K562 (cell line): ENCODE measurements around the gene CNOT2. TPM values are rescaled to one million over a fixed set of nuclear protein-coding genes. Genes with fewer than 3 reads are reported as not detected.
A peak's percentile ranks its signal among the peaks of the same experiment; 100 is the strongest.

Experiments
- CBX2 ChIP-seq: fragments of 200-600 bp; sonication (generic); IDR thresholded peaks from one replicate; pipeline ENCODE4 v1.6.1; 2012; ENCODE audit warnings: mild to moderate bottlenecking, low read length, inconsistent platforms; ENCODE audit not compliant: insufficient read depth, poor library complexity, severe bottlenecking
- CHD1 ChIP-seq: fragments of 200-600 bp; sonication (generic); IDR thresholded peaks from one replicate; pipeline ENCODE4 v1.6.1; 2012; ENCODE audit warnings: mild to moderate bottlenecking, moderate library complexity, low read length, inconsistent platforms
- EWSR1 ChIP-seq: fragments of 450-650 bp; IDR thresholded peaks from 2 replicates; pipeline ENCODE4 v1.6.1; 2018; ENCODE audit warnings: borderline replicate concordance, mild to moderate bottlenecking, low read depth, moderate library complexity; ENCODE audit not compliant: partially characterized antibody
- HBP1 ChIP-seq: fragments of 450-650 bp; formaldehyde crosslinking; IDR thresholded peaks from 2 replicates; pipeline ENCODE4 v1.4.0; 2022; ENCODE audit warnings: missing genetic modification characterization
- MIER1 ChIP-seq: fragments of 450-650 bp; IDR thresholded peaks from 2 replicates; pipeline ENCODE4 v1.6.1; 2016; ENCODE audit warnings: antibody characterized with exemption, mild to moderate bottlenecking, low read depth
- MLLT1 ChIP-seq, 2 experiments: fragments of 450-650 bp; IDR thresholded peaks; 2 replicates each; pipeline ENCODE4 v1.6.1; 2016
- PML ChIP-seq: IDR thresholded peaks from 2 replicates; pipeline ENCODE4 v1.6.1; 2012; ENCODE audit warnings: low read length, inconsistent platforms
- POLR2AphosphoS5 ChIP-seq: IDR thresholded peaks from 2 replicates; pipeline ENCODE4 v1.6.1; 2011; ENCODE audit warnings: mild to moderate bottlenecking, low read depth, low read length, moderate library complexity; ENCODE audit not compliant: control insufficient read depth, insufficient read depth
- PRMT5 ChIP-seq: sonication (generic); formaldehyde crosslinking; IDR thresholded peaks from 2 replicates; pipeline ENCODE4 v1.5.0; 2020; ENCODE audit warnings: missing genetic modification reagents
- SRSF9 ChIP-seq: fragments of 200-400 bp; formaldehyde crosslinking; IDR thresholded peaks from 2 replicates; pipeline ENCODE4 v1.6.1; 2017; ENCODE audit warnings: low read depth, low read length, borderline replicate concordance
- TBL1XR1 ChIP-seq, 2 experiments: IDR thresholded peaks; 2 replicates each; pipeline ENCODE4 v1.6.1; 2012; ENCODE audit warnings: improper control_type of control experiment in 2 of 2, low read length in 2 of 2, mild to moderate bottlenecking in 1 of 2
- TCF7L2 ChIP-seq: fragments of 150-350 bp; IDR thresholded peaks from 2 replicates; pipeline ENCODE4 v1.6.1; 2016; ENCODE audit warnings: low read depth, mild to moderate bottlenecking, low read length, moderate library complexity
- ZKSCAN8 ChIP-seq: fragments of 200-800 bp; sonication (Bioruptor generic); IDR thresholded peaks from 2 replicates; pipeline ENCODE4 v1.6.1; 2016; ENCODE audit warnings: missing genetic modification characterization, missing compliant biosample characterization
- ZNF280A ChIP-seq: fragments of 450-650 bp; IDR thresholded peaks from 2 replicates; pipeline ENCODE4 v1.6.1; 2018; ENCODE audit warnings: mild to moderate bottlenecking, low read depth; ENCODE audit not compliant: partially characterized antibody
- polyA plus RNA-seq, 8 experiments: library from polyadenylated mRNA; depleted of rRNA in 4 of 8; stranded (reverse) in 5 of 8; unstranded in 3 of 8; fragments of >200 nt; fragmentation: Nextera tagmentation in 2 of 8; fragmentation: Illumina TruSeq in 1 of 8; extraction: Ambion mirVana in 2 of 8; extraction: Trizol in 1 of 8; gene quantifications; 2 replicates each; pipeline versions ENCODE4 v1.2.1 to v1.2.3, GENCODE V29; 2011 to 2014; ENCODE audit warnings: inconsistent platforms in 1 of 8, missing spikeins in 1 of 8
- total RNA-seq, 7 experiments: library from RNA; depleted of rRNA in 6 of 7; stranded (reverse); fragments of >200 nt in 6 of 7; fragmentation: Illumina TruSeq in 2 of 7; extraction: Trizol in 2 of 7; gene quantifications; 2 replicates each; pipeline versions ENCODE4 v1.2.1 to v1.2.3, GENCODE V29; 2011 to 2021; ENCODE audit warnings: low replicate concordance in 1 of 7
- TF ChIP-seq, protein P1 (sequence below), 2 experiments: IDR thresholded peaks; 2 replicates each; pipeline ENCODE4 v1.6.1; 2012; ENCODE audit warnings: improper control_type of control experiment in 2 of 2, low read depth in 2 of 2, low read length in 2 of 2, borderline replicate concordance in 1 of 2
- TF ChIP-seq, protein P2 (sequence below): fragments of 200-800 bp; sonication (Bioruptor generic); IDR thresholded peaks from 2 replicates; pipeline ENCODE4 v1.6.1; 2017; ENCODE audit warnings: missing genetic modification characterization, missing compliant biosample characterization

Gene CNOT2
- total and polyA plus RNA-seq, 9 of the 15 experiments (the other 6 are each of a cell fraction or from before 2014, with no cell fraction given), result 43.6 to 119 (median 84.4) TPM

GRCh38 chr12:70321191-70321590 lies 78.0 kb downstream of the CNOT2 start (continued):
- no peak for TF ChIP-seq HBP1
- TF ChIP-seq EWSR1, result no peak
- TF ChIP-seq, protein P1, sequence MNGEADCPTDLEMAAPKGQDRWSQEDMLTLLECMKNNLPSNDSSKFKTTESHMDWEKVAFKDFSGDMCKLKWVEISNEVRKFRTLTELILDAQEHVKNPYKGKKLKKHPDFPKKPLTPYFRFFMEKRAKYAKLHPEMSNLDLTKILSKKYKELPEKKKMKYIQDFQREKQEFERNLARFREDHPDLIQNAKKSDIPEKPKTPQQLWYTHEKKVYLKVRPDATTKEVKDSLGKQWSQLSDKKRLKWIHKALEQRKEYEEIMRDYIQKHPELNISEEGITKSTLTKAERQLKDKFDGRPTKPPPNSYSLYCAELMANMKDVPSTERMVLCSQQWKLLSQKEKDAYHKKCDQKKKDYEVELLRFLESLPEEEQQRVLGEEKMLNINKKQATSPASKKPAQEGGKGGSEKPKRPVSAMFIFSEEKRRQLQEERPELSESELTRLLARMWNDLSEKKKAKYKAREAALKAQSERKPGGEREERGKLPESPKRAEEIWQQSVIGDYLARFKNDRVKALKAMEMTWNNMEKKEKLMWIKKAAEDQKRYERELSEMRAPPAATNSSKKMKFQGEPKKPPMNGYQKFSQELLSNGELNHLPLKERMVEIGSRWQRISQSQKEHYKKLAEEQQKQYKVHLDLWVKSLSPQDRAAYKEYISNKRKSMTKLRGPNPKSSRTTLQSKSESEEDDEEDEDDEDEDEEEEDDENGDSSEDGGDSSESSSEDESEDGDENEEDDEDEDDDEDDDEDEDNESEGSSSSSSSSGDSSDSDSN (IDR thresholded peaks at IDR 0.05; ENCODE audit: borderline replicate concordance in 1 of 2, low read depth in 2 of 2, low read length in 2 of 2), result no peak
- 0 out of 2 replicates have a peak, but pooled peaks have one; percentile 17 for TF ChIP-seq POLR2AphosphoS5
- no peak for TF ChIP-seq PRMT5 (CRISPR knock-in tag)
- no peak for TF ChIP-seq CBX2
- no peak for TF ChIP-seq ZNF280A
- no peak for TF ChIP-seq ZKSCAN8 (CRISPR knock-in tag)
- no peak for TF ChIP-seq TCF7L2
- TF ChIP-seq MLLT1 (IDR thresholded peaks at IDR 0.05), result no peak
- TF ChIP-seq, protein P2, sequence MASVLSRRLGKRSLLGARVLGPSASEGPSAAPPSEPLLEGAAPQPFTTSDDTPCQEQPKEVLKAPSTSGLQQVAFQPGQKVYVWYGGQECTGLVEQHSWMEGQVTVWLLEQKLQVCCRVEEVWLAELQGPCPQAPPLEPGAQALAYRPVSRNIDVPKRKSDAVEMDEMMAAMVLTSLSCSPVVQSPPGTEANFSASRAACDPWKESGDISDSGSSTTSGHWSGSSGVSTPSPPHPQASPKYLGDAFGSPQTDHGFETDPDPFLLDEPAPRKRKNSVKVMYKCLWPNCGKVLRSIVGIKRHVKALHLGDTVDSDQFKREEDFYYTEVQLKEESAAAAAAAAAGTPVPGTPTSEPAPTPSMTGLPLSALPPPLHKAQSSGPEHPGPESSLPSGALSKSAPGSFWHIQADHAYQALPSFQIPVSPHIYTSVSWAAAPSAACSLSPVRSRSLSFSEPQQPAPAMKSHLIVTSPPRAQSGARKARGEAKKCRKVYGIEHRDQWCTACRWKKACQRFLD (CRISPR knock-in tag), result no peak
- TF ChIP-seq MIER1, result no peak
- TF ChIP-seq SRSF9, result no peak
- TF ChIP-seq CHD1, result no peak
- 0 out of 2 replicates have a peak, but pooled peaks have one; percentile 34 for TF ChIP-seq PML
- TF ChIP-seq TBL1XR1 (IDR thresholded peaks at IDR 0.05; ENCODE audit: low read length in 2 of 2), result no peak
